Endothelial cell of umbilical vein (primary cell): Measurements from ENCODE around the gene IQGAP2. TPM values are rescaled to one million over a fixed set of nuclear protein-coding genes. Genes with fewer than 3 reads are reported as not detected.

Experiments used
- BruUV-seq: library from RNA; stranded (reverse); fragments of 400-500 nt; replicated peaks from 2 replicates; lab custom pipeline; 2021; lab: Mats Ljungman, UMichigan
- CTCF ChIA-PET: fragments of 300-600, 350-600 bp; sonication (Branson Sonifier 250); formaldehyde crosslinking; loops from one replicate; lab custom pipeline; 2021; ENCODE audit warnings: antibody characterized with exemption, inconsistent platforms; lab: Charles Lee
- POLR2A ChIA-PET: fragments of 300-600, 350-600 bp; sonication (Branson Sonifier 250); formaldehyde crosslinking; loops from one replicate; lab custom pipeline; 2021; ENCODE audit warnings: antibody characterized with exemption, inconsistent platforms; lab: Charles Lee
- DNase-seq: peaks from one replicate; pipeline ENCODE4 v3.0.0-alpha.2; 2011; ENCODE audit warnings: low read depth, low spot score
- FAIRE-seq: peaks from 2 replicates; lab custom pipeline; 2011; peaks lifted over from hg19 to GRCh38; lab: Jason Lieb, UNC
- H2AFZ ChIP-seq: 2 replicates; pipeline ENCODE4 v1.6.0; 2012; ENCODE audit warnings: low read depth, low read length, control low read depth, inconsistent platforms
- H3K27ac ChIP-seq: 2 replicates; pipeline ENCODE4 v1.5.1; 2011; ENCODE audit warnings: low read depth, mild to moderate bottlenecking, control low read depth, low read length, moderate library complexity; ENCODE audit not compliant: insufficient read depth
- H3K27me3 ChIP-seq, 2 experiments: 2 replicates each; pipeline versions ENCODE4 v1.6.0 to v1.6.1; 2011; ENCODE audit warnings: low read length in 2 of 2, mixed read lengths in 1 of 2; ENCODE audit not compliant: control insufficient read depth in 2 of 2, insufficient read depth in 2 of 2
- H3K36me3 ChIP-seq, 2 experiments: 2 replicates in 1 of 2; 3 replicates in 1 of 2; pipeline ENCODE4 v1.5.1; 2011; ENCODE audit warnings: low read length in 2 of 2, mild to moderate bottlenecking in 1 of 2, moderate library complexity in 1 of 2; ENCODE audit not compliant: control insufficient read depth in 2 of 2, insufficient read depth in 2 of 2; ENCODE audit errors: extremely low read depth in 1 of 2
- H3K4me1 ChIP-seq: 3 replicates; pipeline ENCODE4 v1.5.1; 2011; ENCODE audit warnings: mild to moderate bottlenecking, low read length; ENCODE audit not compliant: control insufficient read depth, insufficient read depth; ENCODE audit errors: extremely low read depth
- H3K4me2 ChIP-seq: 2 replicates; pipeline ENCODE4 v1.6.1; 2011; ENCODE audit warnings: low read length, control low read depth, mixed read lengths; ENCODE audit not compliant: insufficient read depth
- H3K4me3 ChIP-seq, 3 experiments: fragments of 200-600 bp in 1 of 3; sonication (generic), shearing (Covaris generic) in 1 of 3; replicated peaks in 1 of 3; 2 replicates each; pipeline ENCODE4 v1.5.1; 2011 to 2016; ENCODE audit warnings: control low read depth in 3 of 3, low read length in 3 of 3, mild to moderate bottlenecking in 2 of 3, inconsistent platforms in 1 of 3, low read depth in 1 of 3, moderate library complexity in 1 of 3; ENCODE audit not compliant: insufficient read depth in 1 of 3
- H3K79me2 ChIP-seq: 2 replicates; pipeline ENCODE4 v1.6.0; 2012; ENCODE audit warnings: low read length, inconsistent platforms; ENCODE audit not compliant: control insufficient read depth, insufficient read depth
- H3K9ac ChIP-seq: replicated peaks from 2 replicates; pipeline ENCODE3; 2011; ENCODE audit warnings: low read length, control low read depth; ENCODE audit not compliant: insufficient read depth; ENCODE audit errors: extremely low read depth
- H3K9me1 ChIP-seq: replicated peaks from 3 replicates; pipeline ENCODE4 v1.6.0; 2011; ENCODE audit warnings: mild to moderate bottlenecking, low read length; ENCODE audit not compliant: control insufficient read depth, insufficient read depth; ENCODE audit errors: extremely low read depth
- H3K9me3 ChIP-seq: replicated peaks from 2 replicates; pipeline ENCODE4 v1.5.1; 2012; ENCODE audit warnings: low read length, inconsistent platforms; ENCODE audit not compliant: control insufficient read depth, insufficient read depth
- H4K20me1 ChIP-seq: replicated peaks from 2 replicates; pipeline ENCODE3; 2011; ENCODE audit warnings: mild to moderate bottlenecking, low read length; ENCODE audit not compliant: control insufficient read depth, insufficient read depth; ENCODE audit errors: extremely low read depth
- EZH2 ChIP-seq: IDR thresholded peaks from 2 replicates; pipeline ENCODE4 v1.6.1; 2012; ENCODE audit warnings: borderline replicate concordance, low read depth, mild to moderate bottlenecking, moderate library complexity, low read length, inconsistent platforms; ENCODE audit not compliant: severe bottlenecking
- FOS ChIP-seq: IDR thresholded peaks from 2 replicates; pipeline ENCODE4 v1.6.1; 2011; ENCODE audit warnings: mild to moderate bottlenecking, low read length, moderate library complexity, borderline replicate concordance; ENCODE audit not compliant: insufficient read depth
- GATA2 ChIP-seq: IDR thresholded peaks from 2 replicates; pipeline ENCODE4 v1.7.0; 2011; ENCODE audit warnings: low read depth, mild to moderate bottlenecking, moderate library complexity, mixed read lengths, low read length; ENCODE audit not compliant: insufficient read length, insufficient read depth
- JUN ChIP-seq: IDR thresholded peaks from 2 replicates; pipeline ENCODE4 v1.6.1; 2011; ENCODE audit warnings: borderline replicate concordance, low read depth; ENCODE audit not compliant: insufficient read length, insufficient read depth
- MYC ChIP-seq: IDR thresholded peaks from one replicate; pipeline ENCODE4 v1.6.1; 2011; ENCODE audit warnings: mild to moderate bottlenecking, low read depth, low read length
- POLR2A ChIP-seq: IDR thresholded peaks from 2 replicates; pipeline ENCODE4 v1.6.1; 2012; ENCODE audit warnings: low read depth, mild to moderate bottlenecking, control low read depth, low read length
- POLR2AphosphoS5 ChIP-seq: IDR thresholded peaks from 2 replicates; pipeline ENCODE4 v1.6.1; 2012; ENCODE audit warnings: low read depth, mild to moderate bottlenecking, control low read depth, low read length, moderate library complexity; ENCODE audit not compliant: insufficient read depth
- dilution Hi-C: fragments of 300-500 bp; cut with MboI; formaldehyde crosslinking; loops from one replicate; pipeline ENCODE4 v1.15.0; 2019; ENCODE audit warnings: low sequenced_read_pairs; ENCODE audit not compliant: extremely low pct_ligation_motif_present
- intact Hi-C: fragments of 100-400 bp; cut with micrococcal nuclease; formaldehyde crosslinking; loops from one replicate; pipeline ENCODE4 v1.10.0; 2022
- polyA plus RNA-seq, 4 experiments: library from polyadenylated mRNA; depleted of rRNA in 3 of 4; stranded (reverse) in 3 of 4; unstranded in 1 of 4; fragments of >200 nt; gene quantifications; 2 replicates each; pipeline versions ENCODE4 v1.2.1 to v1.2.3, GENCODE V29; 2011 to 2012; ENCODE audit warnings: missing spikeins in 1 of 4
- total RNA-seq: library from RNA; stranded (reverse); gene quantifications from 2 replicates; pipeline ENCODE4 v1.2.3, GENCODE V29; 2021
- TF ChIP-seq, protein P1 (sequence below): IDR thresholded peaks from 2 replicates; pipeline ENCODE4 v1.6.1; 2011; ENCODE audit not compliant: insufficient read depth, insufficient read length
- TF ChIP-seq, protein P2 (sequence below), 2 donors: IDR thresholded peaks; 1 replicate in 1 of 2; 2 replicates in 1 of 2; pipeline ENCODE4 v1.5.1; 2011; ENCODE audit warnings: low read length in 2 of 2, mild to moderate bottlenecking in 2 of 2, moderate library complexity in 2 of 2, control low read depth in 1 of 2, inconsistent platforms in 1 of 2, low read depth in 1 of 2; ENCODE audit not compliant: insufficient read depth in 1 of 2; ENCODE audit errors: extremely low read depth in 1 of 2

The IQGAP2 gene
- total and polyA plus RNA-seq, 2 donors (not counting 3 experiments of a cell fraction or from before 2014, with no cell fraction given), result 4.5 to 4.7 TPM

DNA sequence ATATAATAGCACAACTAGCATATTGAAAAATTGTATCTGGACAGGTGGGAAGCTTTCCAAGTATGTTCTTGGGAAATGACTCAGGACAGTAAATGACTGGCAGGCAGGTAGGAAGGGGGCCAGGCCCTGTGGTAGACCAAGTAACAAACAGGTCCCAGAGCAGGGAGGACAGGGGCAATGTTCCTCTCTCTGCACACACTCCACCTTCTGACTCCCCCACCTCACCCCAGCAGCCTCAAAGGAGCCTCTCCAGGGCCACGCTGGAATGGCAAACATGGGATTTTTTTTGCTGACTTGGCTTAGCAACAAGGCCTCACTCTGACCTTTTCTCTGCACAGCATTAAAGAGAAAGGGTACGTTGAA lies 31.1 kb upstream of the IQGAP2 start:
- Histone ChIP-seq H3K9me1 (no peaks in the 10 kb centered on the region), H3K27me3 (no peaks in the 10 kb centered on the region), H3K4me1 (no peaks in the 10 kb centered on the region), H2AFZ (no peak overlapping the region), H3K9me3 (no peaks in the 10 kb centered on the region), H3K27ac (no peak overlapping the region), H3K4me3 (no peak overlapping the region), H4K20me1 (no peaks in the 10 kb centered on the region), H3K36me3 (no peaks in the 10 kb centered on the region), H3K9ac (no peak overlapping the region), H3K4me2 (no peak overlapping the region), H3K79me2 (no peaks in the 10 kb centered on the region)
- ChIA-PET CTCF (interaction anchor here (0.8 kb wide), 1 partner anchor 64 kb away, joined by 3 read pairs; no protein-coding TSS in a partner anchor), POLR2A (no interaction called here)
- no peak for FAIRE-seq
- intact Hi-C loops (no loop called here), dilution Hi-C loops (no loop called here)
- no TSS peak for BruUV-seq
- TF ChIP-seq GATA2 (no peak), MYC (no peak), FOS (no peak), JUN (no peak), EZH2 (no peak), POLR2AphosphoS5 (no peak), POLR2A (no peak)
- TF ChIP-seq, protein P1, sequence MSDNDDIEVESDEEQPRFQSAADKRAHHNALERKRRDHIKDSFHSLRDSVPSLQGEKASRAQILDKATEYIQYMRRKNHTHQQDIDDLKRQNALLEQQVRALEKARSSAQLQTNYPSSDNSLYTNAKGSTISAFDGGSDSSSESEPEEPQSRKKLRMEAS, result no peak
- TF ChIP-seq, protein P2, sequence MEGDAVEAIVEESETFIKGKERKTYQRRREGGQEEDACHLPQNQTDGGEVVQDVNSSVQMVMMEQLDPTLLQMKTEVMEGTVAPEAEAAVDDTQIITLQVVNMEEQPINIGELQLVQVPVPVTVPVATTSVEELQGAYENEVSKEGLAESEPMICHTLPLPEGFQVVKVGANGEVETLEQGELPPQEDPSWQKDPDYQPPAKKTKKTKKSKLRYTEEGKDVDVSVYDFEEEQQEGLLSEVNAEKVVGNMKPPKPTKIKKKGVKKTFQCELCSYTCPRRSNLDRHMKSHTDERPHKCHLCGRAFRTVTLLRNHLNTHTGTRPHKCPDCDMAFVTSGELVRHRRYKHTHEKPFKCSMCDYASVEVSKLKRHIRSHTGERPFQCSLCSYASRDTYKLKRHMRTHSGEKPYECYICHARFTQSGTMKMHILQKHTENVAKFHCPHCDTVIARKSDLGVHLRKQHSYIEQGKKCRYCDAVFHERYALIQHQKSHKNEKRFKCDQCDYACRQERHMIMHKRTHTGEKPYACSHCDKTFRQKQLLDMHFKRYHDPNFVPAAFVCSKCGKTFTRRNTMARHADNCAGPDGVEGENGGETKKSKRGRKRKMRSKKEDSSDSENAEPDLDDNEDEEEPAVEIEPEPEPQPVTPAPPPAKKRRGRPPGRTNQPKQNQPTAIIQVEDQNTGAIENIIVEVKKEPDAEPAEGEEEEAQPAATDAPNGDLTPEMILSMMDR (IDR thresholded peaks at IDR 0.05; ENCODE audit: extremely low read depth in 1 of 2, insufficient read depth in 1 of 2, low read depth in 1 of 2, low read length in 2 of 2), result no peak
- no peak for DNase-seq
